K562 (cell line): ENCODE measurements around the gene CLSTN1. TPM values are rescaled to one million over a fixed set of nuclear protein-coding genes. Genes with fewer than 3 reads are reported as not detected.

Experiments
- ATAC-seq: fragments of 200-7000 bp; cut with Tn5 transposase; 3 replicates; pipeline ENCODE4 v1.9.1; 2020; ENCODE audit warnings: moderate library complexity
- BruUV-seq: library from RNA; stranded (reverse); fragments of 400-500 nt; replicated peaks from 2 replicates; lab custom pipeline; 2021; lab: Mats Ljungman, UMichigan
- CTCF ChIA-PET: fragments of 300-600 bp; formaldehyde crosslinking; extraction: SDS; loops from one replicate; lab custom pipeline; 2021; ENCODE audit warnings: low intra/inter-chr PET ratio; lab: Yijun Ruan, JAX
- POLR2A ChIA-PET: fragments of 300-600, 350-650 bp; sonication (Branson Sonifier 250); formaldehyde crosslinking; extraction: SDS; loops from one replicate; lab custom pipeline; 2021; ENCODE audit warnings: antibody characterized with exemption, inconsistent platforms; lab: Yijun Ruan, JAX
- DNase-seq, 4 experiments: peaks; one replicate each; pipeline versions ENCODE4 v3.0.0 to v3.0.0-alpha.2; 2011 to 2018; ENCODE audit warnings: low spot score in 3 of 4, mixed read lengths in 3 of 4; ENCODE audit errors: extremely low read depth in 1 of 4
- FAIRE-seq: peaks from 2 replicates; lab custom pipeline; 2011; peaks lifted over from hg19 to GRCh38; lab: Jason Lieb, UNC
- H2AFZ ChIP-seq: 2 replicates; pipeline ENCODE4 v1.6.0; 2011; ENCODE audit warnings: low read depth, low read length, control low read depth, inconsistent platforms
- H3K27ac ChIP-seq: fragments of 200-600 bp; 3 replicates; pipeline ENCODE4 v1.8.0; 2011; ENCODE audit warnings: low read depth, mild to moderate bottlenecking, control low read depth, inconsistent platforms, low read length, moderate library complexity, mixed read lengths; ENCODE audit errors: extremely low read depth
- H3K27me3 ChIP-seq, 2 experiments: fragments of 300-600 bp in 1 of 2; 2 replicates in 1 of 2; 3 replicates in 1 of 2; pipeline versions ENCODE4 v1.6.0 to v1.8.0; 2011; ENCODE audit warnings: inconsistent platforms in 2 of 2, low read length in 2 of 2, mild to moderate bottlenecking in 1 of 2, mixed read lengths in 1 of 2, moderate library complexity in 1 of 2; ENCODE audit not compliant: control insufficient read depth in 2 of 2, insufficient read depth in 2 of 2
- H3K36me3 ChIP-seq: fragments of 300-600 bp; 3 replicates; pipeline ENCODE4 v1.8.0; 2011; ENCODE audit warnings: mild to moderate bottlenecking, low read length, inconsistent platforms; ENCODE audit not compliant: control insufficient read depth, insufficient read depth
- H3K4me1 ChIP-seq, 2 experiments: fragments of 200-600 bp in 1 of 2; replicated peaks in 1 of 2; 2 replicates in 1 of 2; 3 replicates in 1 of 2; pipeline versions ENCODE4 v1.5.1 to v1.8.0; 2011; ENCODE audit warnings: inconsistent platforms in 2 of 2, low read length in 2 of 2, mild to moderate bottlenecking in 1 of 2, mixed read lengths in 1 of 2, moderate library complexity in 1 of 2; ENCODE audit not compliant: control insufficient read depth in 2 of 2, insufficient read depth in 2 of 2
- H3K4me2 ChIP-seq: 2 replicates; pipeline ENCODE4 v1.6.1; 2011; ENCODE audit warnings: low read length, control low read depth, inconsistent platforms, mixed read lengths; ENCODE audit not compliant: insufficient read depth
- H3K4me3 ChIP-seq: fragments of 200-600 bp; sonication (generic), shearing (Covaris generic); 2 replicates; pipeline ENCODE4 v1.5.1; 2016; ENCODE audit warnings: control low read depth, inconsistent platforms
- H3K79me2 ChIP-seq: fragments of 200-600 bp; 3 replicates; pipeline ENCODE4 v1.8.0; 2011; ENCODE audit warnings: low read length, inconsistent platforms; ENCODE audit not compliant: control insufficient read depth, insufficient read depth
- H3K9ac ChIP-seq, 2 experiments: 2 replicates each; pipeline versions ENCODE4 v1.6.0 to v1.6.1; 2011; ENCODE audit warnings: low read depth in 2 of 2, low read length in 2 of 2, control low read depth in 1 of 2, inconsistent platforms in 1 of 2, mild to moderate bottlenecking in 1 of 2, mixed read lengths in 1 of 2; ENCODE audit not compliant: insufficient read depth in 1 of 2
- H3K9me1 ChIP-seq: one replicate; pipeline ENCODE4 v1.6.0; 2011; ENCODE audit warnings: inconsistent platforms, mild to moderate bottlenecking, low read length, moderate library complexity; ENCODE audit not compliant: control insufficient read depth, insufficient read depth
- H3K9me3 ChIP-seq: replicated peaks from 2 replicates; pipeline ENCODE4 v1.5.1; 2011; ENCODE audit warnings: low read depth, low read length, inconsistent platforms; ENCODE audit not compliant: control insufficient read depth, insufficient read depth
- H4K20me1 ChIP-seq: replicated peaks from 2 replicates; pipeline ENCODE4 v1.6.1; 2011; ENCODE audit warnings: low read length, inconsistent platforms, mixed read lengths; ENCODE audit not compliant: control insufficient read depth, insufficient read depth
- ETV6 ChIP-seq, 3 experiments: fragments of 150-350 bp in 1 of 3; sonication (generic) in 1 of 3; formaldehyde crosslinking in 1 of 3; IDR thresholded peaks; 2 replicates each; pipeline versions ENCODE4 v1.6.1 to v1.8.0; 2014 to 2022; ENCODE audit warnings: borderline replicate concordance in 2 of 3, low read depth in 2 of 3, antibody characterized with exemption in 1 of 3, low read length in 1 of 3, mild to moderate bottlenecking in 1 of 3, missing genetic modification reagents in 1 of 3
- GATA2 ChIP-seq: sonication (generic); formaldehyde crosslinking; IDR thresholded peaks from 2 replicates; pipeline ENCODE4 v1.4.0; 2020; ENCODE audit warnings: mild to moderate bottlenecking, missing genetic modification reagents
- STAT5B ChIP-seq: fragments of 250-450 bp; sonication (Bioruptor Pico); IDR thresholded peaks from 2 replicates; pipeline ENCODE4 v1.8.0; 2021; ENCODE audit warnings: mild to moderate bottlenecking, inconsistent platforms
- TAF1 ChIP-seq: IDR thresholded peaks from 2 replicates; pipeline ENCODE4 v1.6.1; 2011; ENCODE audit warnings: mild to moderate bottlenecking, low read length, moderate library complexity; ENCODE audit not compliant: insufficient read depth, control insufficient read depth, severe bottlenecking; ENCODE audit errors: extremely low read depth
- ZNF282 ChIP-seq: sonication (generic); formaldehyde crosslinking; IDR thresholded peaks from 2 replicates; pipeline ENCODE4 v1.8.1; 2023; ENCODE audit warnings: missing genetic modification reagents
- WGBS: fragments of 100-300 bp; shearing (Covaris generic); methylation state at CpG from one replicate; pipeline ENCODE4 v1.1.6; 2016; ENCODE audit warnings: low coverage, mixed read lengths; ENCODE audit not compliant: insufficient coverage; ENCODE audit errors: missing lambda C conversion rate; 5-methylcytosine and 5-hydroxymethylcytosine counted together
- in situ Hi-C: fragments of 300-500 bp; cut with MboI; formaldehyde crosslinking; loops from 4 replicates; pipeline ENCODE4 v1.15.0; 2018; ENCODE audit warnings: inconsistent platforms, mixed read lengths
- intact Hi-C: fragments of 100-400 bp; cut with micrococcal nuclease; formaldehyde crosslinking; loops from 2 replicates; pipeline ENCODE4 v1.14.2; 2022
- polyA plus RNA-seq, 8 experiments: library from polyadenylated mRNA; depleted of rRNA in 4 of 8; stranded (reverse) in 5 of 8; unstranded in 3 of 8; fragments of >200 nt; fragmentation: Nextera tagmentation in 2 of 8; fragmentation: Illumina TruSeq in 1 of 8; extraction: Ambion mirVana in 2 of 8; extraction: Trizol in 1 of 8; gene quantifications; 2 replicates each; pipeline versions ENCODE4 v1.2.1 to v1.2.3, GENCODE V29; 2011 to 2014; ENCODE audit warnings: inconsistent platforms in 1 of 8, missing spikeins in 1 of 8
- total RNA-seq, 7 experiments: library from RNA; depleted of rRNA in 6 of 7; stranded (reverse); fragments of >200 nt in 6 of 7; fragmentation: Illumina TruSeq in 2 of 7; extraction: Trizol in 2 of 7; gene quantifications; 2 replicates each; pipeline versions ENCODE4 v1.2.1 to v1.2.3, GENCODE V29; 2011 to 2021; ENCODE audit warnings: low replicate concordance in 1 of 7
- TF ChIP-seq, protein P1 (sequence below): conservative IDR thresholded peaks from 2 replicates; pipeline ENCODE4 v1.6.1; 2011; ENCODE audit warnings: low read depth, mild to moderate bottlenecking, low read length; ENCODE audit not compliant: control insufficient read depth
- TF ChIP-seq, protein P2 (sequence below): sonication (generic); formaldehyde crosslinking; IDR thresholded peaks from 2 replicates; pipeline ENCODE4 v1.8.0; 2022; ENCODE audit warnings: mild to moderate bottlenecking, missing genetic modification reagents

CLSTN1 gene
- total and polyA plus RNA-seq, 9 of the 15 experiments (the other 6 are each of a cell fraction or from before 2014, with no cell fraction given), result 1.1 to 32.5 (median 13.3) TPM

DNA sequence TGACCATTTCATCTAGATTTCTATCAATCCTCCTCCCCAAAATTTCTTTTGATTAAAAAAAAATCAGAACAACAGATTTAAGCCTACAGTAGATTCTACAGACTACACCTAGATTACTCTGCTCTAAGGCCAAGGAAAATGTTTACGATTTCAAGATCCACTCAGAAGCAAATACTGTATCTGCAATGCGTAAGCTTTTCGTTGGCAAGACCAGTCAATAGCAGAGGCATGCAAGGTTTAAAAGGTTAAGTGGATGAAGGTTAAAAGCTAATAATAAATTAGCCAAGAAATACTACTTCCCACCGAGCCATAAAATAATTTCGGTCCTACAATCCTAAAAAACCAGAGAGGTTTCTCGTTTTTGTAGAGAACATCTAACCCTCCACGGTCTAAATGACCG is 1.3 kb downstream of the CLSTN1 start:
- no peak for DNase-seq
- no peaks in the 10 kb centered on the region for H3K9me3 ChIP-seq
- in situ Hi-C loops (no loop called here), intact Hi-C loops (no loop called here)
- BruUV-seq, result no TSS peak
- peak overlapping the region; percentile 62 for H3K4me3 ChIP-seq
- H3K36me3 ChIP-seq, result no peaks in the 10 kb centered on the region
- POLR2A ChIA-PET, result interaction anchor here (0.8 to 1.2 kb wide), 3 partner anchors 9 to 32 kb away, joined by 3 read pairs; no protein-coding TSS in a partner anchor
- H3K9ac ChIP-seq, result peak overlapping the region; percentile 7 to 83; a peak in 2 of 4 replicates
- H3K27me3 ChIP-seq, result peaks cover 4 to 26% of the 10 kb centered on the region in 2 experiments; a peak in 4 of 5 replicates
- WGBS, result 22% methylated on average over 8 of the region's 8 CpGs
- TF ChIP-seq, protein P1, sequence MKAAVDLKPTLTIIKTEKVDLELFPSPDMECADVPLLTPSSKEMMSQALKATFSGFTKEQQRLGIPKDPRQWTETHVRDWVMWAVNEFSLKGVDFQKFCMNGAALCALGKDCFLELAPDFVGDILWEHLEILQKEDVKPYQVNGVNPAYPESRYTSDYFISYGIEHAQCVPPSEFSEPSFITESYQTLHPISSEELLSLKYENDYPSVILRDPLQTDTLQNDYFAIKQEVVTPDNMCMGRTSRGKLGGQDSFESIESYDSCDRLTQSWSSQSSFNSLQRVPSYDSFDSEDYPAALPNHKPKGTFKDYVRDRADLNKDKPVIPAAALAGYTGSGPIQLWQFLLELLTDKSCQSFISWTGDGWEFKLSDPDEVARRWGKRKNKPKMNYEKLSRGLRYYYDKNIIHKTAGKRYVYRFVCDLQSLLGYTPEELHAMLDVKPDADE, result no peak
- TF ChIP-seq ZNF282, result no peak
- TF ChIP-seq TAF1, result no peak
- TF ChIP-seq STAT5B (CRISPR knock-in tag), result no peak
- TF ChIP-seq, protein P2, sequence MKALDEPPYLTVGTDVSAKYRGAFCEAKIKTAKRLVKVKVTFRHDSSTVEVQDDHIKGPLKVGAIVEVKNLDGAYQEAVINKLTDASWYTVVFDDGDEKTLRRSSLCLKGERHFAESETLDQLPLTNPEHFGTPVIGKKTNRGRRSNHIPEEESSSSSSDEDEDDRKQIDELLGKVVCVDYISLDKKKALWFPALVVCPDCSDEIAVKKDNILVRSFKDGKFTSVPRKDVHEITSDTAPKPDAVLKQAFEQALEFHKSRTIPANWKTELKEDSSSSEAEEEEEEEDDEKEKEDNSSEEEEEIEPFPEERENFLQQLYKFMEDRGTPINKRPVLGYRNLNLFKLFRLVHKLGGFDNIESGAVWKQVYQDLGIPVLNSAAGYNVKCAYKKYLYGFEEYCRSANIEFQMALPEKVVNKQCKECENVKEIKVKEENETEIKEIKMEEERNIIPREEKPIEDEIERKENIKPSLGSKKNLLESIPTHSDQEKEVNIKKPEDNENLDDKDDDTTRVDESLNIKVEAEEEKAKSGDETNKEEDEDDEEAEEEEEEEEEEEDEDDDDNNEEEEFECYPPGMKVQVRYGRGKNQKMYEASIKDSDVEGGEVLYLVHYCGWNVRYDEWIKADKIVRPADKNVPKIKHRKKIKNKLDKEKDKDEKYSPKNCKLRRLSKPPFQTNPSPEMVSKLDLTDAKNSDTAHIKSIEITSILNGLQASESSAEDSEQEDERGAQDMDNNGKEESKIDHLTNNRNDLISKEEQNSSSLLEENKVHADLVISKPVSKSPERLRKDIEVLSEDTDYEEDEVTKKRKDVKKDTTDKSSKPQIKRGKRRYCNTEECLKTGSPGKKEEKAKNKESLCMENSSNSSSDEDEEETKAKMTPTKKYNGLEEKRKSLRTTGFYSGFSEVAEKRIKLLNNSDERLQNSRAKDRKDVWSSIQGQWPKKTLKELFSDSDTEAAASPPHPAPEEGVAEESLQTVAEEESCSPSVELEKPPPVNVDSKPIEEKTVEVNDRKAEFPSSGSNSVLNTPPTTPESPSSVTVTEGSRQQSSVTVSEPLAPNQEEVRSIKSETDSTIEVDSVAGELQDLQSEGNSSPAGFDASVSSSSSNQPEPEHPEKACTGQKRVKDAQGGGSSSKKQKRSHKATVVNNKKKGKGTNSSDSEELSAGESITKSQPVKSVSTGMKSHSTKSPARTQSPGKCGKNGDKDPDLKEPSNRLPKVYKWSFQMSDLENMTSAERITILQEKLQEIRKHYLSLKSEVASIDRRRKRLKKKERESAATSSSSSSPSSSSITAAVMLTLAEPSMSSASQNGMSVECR (CRISPR knock-in tag), result no peak
- TF ChIP-seq ETV6 (IDR thresholded peaks at IDR 0.05; ENCODE audit: borderline replicate concordance in 1 of 2, low read depth in 2 of 2, low read length in 1 of 2), result 0 out of 4 replicates have a peak, but pooled peaks of 1 of the 2 experiments have one; percentile 25
- no peak for TF ChIP-seq ETV6 (CRISPR knock-in tag; IDR thresholded peaks at IDR 0.05; ENCODE audit: borderline replicate concordance)
- TF ChIP-seq GATA2 (CRISPR knock-in tag), result no peak
- no peak for ATAC-seq
- peaks cover 11 to 25% of the 10 kb centered on the region in 2 experiments for H3K4me1 ChIP-seq
- H2AFZ ChIP-seq, result peak overlapping the region; percentile 64
- H3K79me2 ChIP-seq, result peaks cover 20% of the 10 kb centered on the region
- peaks cover 4% of the 10 kb centered on the region; the same call in 1 of the 2 replicates for H4K20me1 ChIP-seq
- FAIRE-seq, result no peak
- no peaks in the 10 kb centered on the region for H3K9me1 ChIP-seq
- CTCF ChIA-PET, result no interaction called here
- no peak overlapping the region for H3K27ac ChIP-seq
- peak overlapping the region; percentile 90 for H3K4me2 ChIP-seq
